GM12864 (cell line): ENCODE measurements around the gene SAP30BP.

Source experiments
- DNase-seq: peaks from one replicate; pipeline ENCODE4 v3.0.0-alpha.2; 2011; ENCODE audit warnings: low read depth
- H3K4me3 ChIP-seq: 2 replicates; pipeline ENCODE4 v1.5.1; 2011; ENCODE audit warnings: mild to moderate bottlenecking, low read depth, low read length, control low read depth
- CTCF ChIP-seq: IDR thresholded peaks from 2 replicates; pipeline ENCODE4 v1.5.1; 2011; ENCODE audit warnings: low read depth, mild to moderate bottlenecking, moderate library complexity, low read length, control low read depth, inconsistent platforms; ENCODE audit errors: missing control alignments

Gene SAP30BP

GRCh38 chr17:75740631-75741077 is 73.5 kb downstream of the SAP30BP start:
- DNase-seq: no peak
- TF ChIP-seq CTCF: no peak
- H3K4me3 ChIP-seq: no peak overlapping the region

GRCh38 chr17:75742337-75742736 is 75.2 kb downstream of the SAP30BP start:
- no peak overlapping the region for H3K4me3 ChIP-seq
- no peak for DNase-seq
- TF ChIP-seq CTCF: no peak

GRCh38 chr17:75743625-75744206 is 76.6 kb downstream of the SAP30BP start:
- no peak overlapping the region for H3K4me3 ChIP-seq
- DNase-seq: no peak
- no peak for TF ChIP-seq CTCF

GRCh38 chr17:75748706-75749105 is 81.6 kb downstream of the SAP30BP start:
- H3K4me3 ChIP-seq: no peak overlapping the region
- no peak for TF ChIP-seq CTCF
- DNase-seq: no peak

GRCh38 chr17:75749545-75750389 is 82.6 kb downstream of the SAP30BP start:
- TF ChIP-seq CTCF: peak; percentile 90

GRCh38 chr17:75750661-75751423 is 83.7 kb downstream of the SAP30BP start:
- H3K4me3 ChIP-seq: no peak overlapping the region
- no peak for TF ChIP-seq CTCF
- DNase-seq: no peak

More at GRCh38 chr17:75749545-75750389, 82.6 kb downstream of the SAP30BP start:
- DNase-seq: no peak
- no peak overlapping the region for H3K4me3 ChIP-seq
